Smooth muscle cell (in vitro differentiated cells): ENCODE measurements around the gene KIAA1217. TPM values are rescaled to one million over a fixed set of nuclear protein-coding genes. Genes with fewer than 3 reads are reported as not detected.

Experiments
- DNase-seq: peaks from one replicate; lab custom pipeline; 2025; ENCODE audit not compliant: unreplicated experiment; lab: John Stamatoyannopoulos, UW
- H2AFZ ChIP-seq: fragments of 200-600 bp; sonication (generic); 2 replicates; pipeline ENCODE4 v1.6.0; 2016; ENCODE audit warnings: antibody characterized with exemption, low read depth, mild to moderate bottlenecking
- H3F3A ChIP-seq: fragments of 200-600 bp; sonication (generic); 2 replicates; pipeline ENCODE4 v1.6.0; 2017; ENCODE audit warnings: antibody characterized with exemption, low read depth
- H3K27ac ChIP-seq: fragments of 200-600 bp; sonication (generic); 2 replicates; pipeline ENCODE4 v1.5.1; 2016; ENCODE audit warnings: low read depth, mild to moderate bottlenecking
- H3K27me3 ChIP-seq: fragments of 200-600 bp; sonication (generic); 2 replicates; pipeline ENCODE4 v1.6.1; 2016; ENCODE audit warnings: low read depth, mild to moderate bottlenecking
- H3K36me3 ChIP-seq: fragments of 200-600 bp; sonication (generic); 2 replicates; pipeline ENCODE4 v1.5.1; 2016; ENCODE audit warnings: low read depth
- H3K4me1 ChIP-seq: fragments of 200-600 bp; sonication (generic); 2 replicates; pipeline ENCODE4 v1.5.1; 2016; ENCODE audit warnings: low read depth
- H3K4me2 ChIP-seq: fragments of 200-600 bp; sonication (generic); 2 replicates; pipeline ENCODE4 v1.6.0; 2016; ENCODE audit warnings: mild to moderate bottlenecking
- H3K4me3 ChIP-seq: fragments of 200-600 bp; sonication (generic); 2 replicates; pipeline ENCODE4 v1.5.1; 2016; ENCODE audit warnings: mild to moderate bottlenecking
- H3K79me2 ChIP-seq: fragments of 200-600 bp; sonication (generic); 2 replicates; pipeline ENCODE4 v1.6.0; 2016; ENCODE audit warnings: low read depth, mild to moderate bottlenecking
- H3K9ac ChIP-seq: fragments of 200-600 bp; sonication (generic); 2 replicates; pipeline ENCODE4 v1.6.0; 2016; ENCODE audit warnings: low read depth
- H3K9me3 ChIP-seq: fragments of 200-600 bp; sonication (generic); replicated peaks from 2 replicates; pipeline ENCODE4 v1.5.1; 2016; ENCODE audit warnings: low read depth
- H4K20me1 ChIP-seq: fragments of 200-600 bp; sonication (generic); 2 replicates; pipeline ENCODE4 v1.6.0; 2016; ENCODE audit warnings: low read depth
- WGBS: methylation state at CpG from one replicate; pipeline ENCODE4 v1.1.7; 2016; ENCODE audit warnings: low lambda C conversion rate; 5-methylcytosine and 5-hydroxymethylcytosine counted together
- polyA plus RNA-seq: library from polyadenylated mRNA; unstranded; fragments of >200 nt; fragmentation: Nextera tagmentation; extraction: Ambion mirVana; gene quantifications from 2 replicates; pipeline ENCODE4 v1.2.1, GENCODE V29; 2016
- total RNA-seq: library from RNA; depleted of rRNA; stranded (reverse); fragments of >200 nt; gene quantifications from 2 replicates; pipeline ENCODE4 v1.2.3, GENCODE V29; 2014
- TF ChIP-seq, protein P1 (sequence below): fragments of 200-600 bp; sonication (generic); IDR thresholded peaks from 2 replicates; pipeline ENCODE4 v1.5.1; 2017; ENCODE audit warnings: borderline replicate concordance, mild to moderate bottlenecking, antibody characterized with exemption; ENCODE audit not compliant: insufficient read depth, poor library complexity, severe bottlenecking

The KIAA1217 gene
- total and polyA plus RNA-seq, 2 experiments from 2014 or later = 43.3 to 68.8 TPM

- H3K4me1 ChIP-seq = no peaks in the 10 kb centered on the region
- no peak overlapping the region for H2AFZ ChIP-seq
- H3K79me2 ChIP-seq = peaks cover 21% of the 10 kb centered on the region
- peaks cover 44% of the 10 kb centered on the region for H4K20me1 ChIP-seq
- no peak overlapping the region for H3K4me3 ChIP-seq
- no peak overlapping the region for H3K4me2 ChIP-seq
- TF ChIP-seq, protein P1, sequence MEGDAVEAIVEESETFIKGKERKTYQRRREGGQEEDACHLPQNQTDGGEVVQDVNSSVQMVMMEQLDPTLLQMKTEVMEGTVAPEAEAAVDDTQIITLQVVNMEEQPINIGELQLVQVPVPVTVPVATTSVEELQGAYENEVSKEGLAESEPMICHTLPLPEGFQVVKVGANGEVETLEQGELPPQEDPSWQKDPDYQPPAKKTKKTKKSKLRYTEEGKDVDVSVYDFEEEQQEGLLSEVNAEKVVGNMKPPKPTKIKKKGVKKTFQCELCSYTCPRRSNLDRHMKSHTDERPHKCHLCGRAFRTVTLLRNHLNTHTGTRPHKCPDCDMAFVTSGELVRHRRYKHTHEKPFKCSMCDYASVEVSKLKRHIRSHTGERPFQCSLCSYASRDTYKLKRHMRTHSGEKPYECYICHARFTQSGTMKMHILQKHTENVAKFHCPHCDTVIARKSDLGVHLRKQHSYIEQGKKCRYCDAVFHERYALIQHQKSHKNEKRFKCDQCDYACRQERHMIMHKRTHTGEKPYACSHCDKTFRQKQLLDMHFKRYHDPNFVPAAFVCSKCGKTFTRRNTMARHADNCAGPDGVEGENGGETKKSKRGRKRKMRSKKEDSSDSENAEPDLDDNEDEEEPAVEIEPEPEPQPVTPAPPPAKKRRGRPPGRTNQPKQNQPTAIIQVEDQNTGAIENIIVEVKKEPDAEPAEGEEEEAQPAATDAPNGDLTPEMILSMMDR = no peak
- no peak overlapping the region for H3K27ac ChIP-seq
- H3F3A ChIP-seq = peaks cover 4% of the 10 kb centered on the region
- 85% methylated on average over 8 of the region's 8 CpGs for WGBS
- H3K9ac ChIP-seq = no peak overlapping the region
- no peak for DNase-seq
- no peaks in the 10 kb centered on the region for H3K36me3 ChIP-seq
- no peaks in the 10 kb centered on the region for H3K27me3 ChIP-seq
- H3K9me3 ChIP-seq = no peaks in the 10 kb centered on the region
Observed at GRCh38 chr10:24496906-24497305, 288.0 kb downstream of the KIAA1217 start.

- H3K9ac ChIP-seq = no peak overlapping the region
- H3K79me2 ChIP-seq = peaks cover under 1% of the 10 kb centered on the region
- no peak overlapping the region for H3K27ac ChIP-seq
- peaks cover 9% of the 10 kb centered on the region for H4K20me1 ChIP-seq
- H3K4me3 ChIP-seq = no peak overlapping the region
- no peak overlapping the region for H2AFZ ChIP-seq
- H3K4me1 ChIP-seq = no peaks in the 10 kb centered on the region
- no peak overlapping the region for H3K4me2 ChIP-seq
- no peaks in the 10 kb centered on the region for H3K27me3 ChIP-seq
- TF ChIP-seq, protein P1 = no peak
- H3K9me3 ChIP-seq = no peaks in the 10 kb centered on the region
- 94% methylated on average over 10 of the region's 10 CpGs for WGBS
- H3K36me3 ChIP-seq = peaks cover 5% of the 10 kb centered on the region
- H3F3A ChIP-seq = peaks cover 5% of the 10 kb centered on the region
- DNase-seq = no peak
Observed at GRCh38 chr10:24501056-24501711, 292.2 kb downstream of the KIAA1217 start.

DNA sequence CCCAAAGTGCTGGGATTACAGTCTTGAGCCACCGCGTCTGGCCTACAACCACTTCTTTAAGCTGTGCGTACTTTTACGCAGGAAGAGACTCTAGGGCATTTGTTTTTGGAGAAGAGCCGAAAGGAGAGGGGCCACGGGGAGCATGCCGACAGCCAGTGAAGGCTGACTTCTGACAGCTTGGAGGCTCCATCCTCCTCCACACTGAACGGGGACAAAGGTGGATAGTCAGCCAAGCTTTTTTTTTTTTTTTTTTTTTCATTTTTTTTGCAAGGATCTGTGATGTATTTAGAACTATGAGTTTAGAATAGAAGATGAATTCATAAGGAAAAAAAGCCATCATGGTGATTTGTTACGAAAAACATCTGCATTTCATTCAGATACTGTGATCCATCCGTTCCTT is 293.1 kb downstream of the KIAA1217 start:
- WGBS = 95% methylated on average over 10 of the region's 10 CpGs
- H4K20me1 ChIP-seq = peaks cover 9% of the 10 kb centered on the region

More for the DNA sequence above, 293.1 kb downstream of the KIAA1217 start:
- Histone ChIP-seq H2AFZ (no peak overlapping the region), H3K9ac (no peak overlapping the region), H3F3A (peaks cover 5% of the 10 kb centered on the region), H3K9me3 (no peaks in the 10 kb centered on the region), H3K4me2 (no peak overlapping the region), H3K27ac (no peak overlapping the region), H3K4me3 (no peak overlapping the region), H3K27me3 (no peaks in the 10 kb centered on the region), H3K79me2 (no peaks in the 10 kb centered on the region), H3K4me1 (no peaks in the 10 kb centered on the region), H3K36me3 (peaks cover 5% of the 10 kb centered on the region)
- no peak for DNase-seq
- TF ChIP-seq, protein P1 = no peak
